IPS-20b (cell line): Measurements from ENCODE around the gene SALL3.

Experiments
- H3K27ac ChIP-seq: one replicate; pipeline ENCODE4 v1.5.1; 2013; ENCODE audit warnings: low read length
- H3K27me3 ChIP-seq: 2 replicates; pipeline ENCODE4 v1.6.1; 2013; ENCODE audit warnings: mild to moderate bottlenecking, low read length, inconsistent platforms; ENCODE audit not compliant: insufficient read depth
- H3K36me3 ChIP-seq: 2 replicates; pipeline ENCODE4 v1.6.1; 2013; ENCODE audit warnings: low read depth, mild to moderate bottlenecking, inconsistent platforms, low read length, moderate library complexity; ENCODE audit not compliant: insufficient read depth
- H3K4me1 ChIP-seq: 2 replicates; pipeline ENCODE4 v1.6.1; 2013; ENCODE audit warnings: mild to moderate bottlenecking, control low read depth, inconsistent platforms, low read length, moderate library complexity; ENCODE audit not compliant: insufficient read depth
- H3K4me3 ChIP-seq: 2 replicates; pipeline ENCODE4 v1.5.1; 2013; ENCODE audit warnings: mild to moderate bottlenecking, low read length, inconsistent platforms
- H3K9ac ChIP-seq: 2 replicates; pipeline ENCODE4 v1.6.1; 2013; ENCODE audit warnings: low read depth, mild to moderate bottlenecking, inconsistent platforms, low read length, moderate library complexity
- H3K9me3 ChIP-seq: 2 replicates; pipeline ENCODE4 v1.6.1; 2013; ENCODE audit warnings: mild to moderate bottlenecking, low read depth, low read length, inconsistent platforms; ENCODE audit not compliant: insufficient read depth

Gene SALL3

GRCh38 chr18:79018911-79019310 is 39.3 kb downstream of the SALL3 start:
- H3K9me3 ChIP-seq: peaks cover 19% of the 10 kb centered on the region
- no peaks in the 10 kb centered on the region for H3K36me3 ChIP-seq
- no peak overlapping the region for H3K27ac ChIP-seq
- H3K4me3 ChIP-seq: no peak overlapping the region
- no peak overlapping the region for H3K9ac ChIP-seq
- no peaks in the 10 kb centered on the region for H3K4me1 ChIP-seq
- no peaks in the 10 kb centered on the region for H3K27me3 ChIP-seq

- H3K36me3 ChIP-seq: no peaks in the 10 kb centered on the region
- H3K4me3 ChIP-seq: no peak overlapping the region
- H3K27ac ChIP-seq: no peak overlapping the region
- H3K9me3 ChIP-seq: peaks cover 19% of the 10 kb centered on the region
- no peaks in the 10 kb centered on the region for H3K27me3 ChIP-seq
- no peak overlapping the region for H3K9ac ChIP-seq
- H3K4me1 ChIP-seq: no peaks in the 10 kb centered on the region
Observed at GRCh38 chr18:79019881-79020280, 40.3 kb downstream of the SALL3 start.

- Histone ChIP-seq H3K27me3 (no peaks in the 10 kb centered on the region), H3K9ac (no peak overlapping the region), H3K9me3 (peaks cover 19% of the 10 kb centered on the region), H3K27ac (no peak overlapping the region), H3K4me3 (no peak overlapping the region), H3K4me1 (peaks cover 6% of the 10 kb centered on the region; the same call in 1 of the 2 replicates), H3K36me3 (no peaks in the 10 kb centered on the region)
Observed at GRCh38 chr18:79022603-79023002, 43.0 kb downstream of the SALL3 start.

- H3K9me3 ChIP-seq: peaks cover 17% of the 10 kb centered on the region
- no peak overlapping the region; the same call in 1 of the 2 replicates for H3K4me3 ChIP-seq
- no peaks in the 10 kb centered on the region for H3K27me3 ChIP-seq
- no peaks in the 10 kb centered on the region for H3K36me3 ChIP-seq
- H3K27ac ChIP-seq: no peak overlapping the region
- peaks cover 6% of the 10 kb centered on the region; the same call in 1 of the 2 replicates for H3K4me1 ChIP-seq
- no peak overlapping the region for H3K9ac ChIP-seq
Observed at GRCh38 chr18:79026491-79026890, 46.9 kb downstream of the SALL3 start.

GRCh38 chr18:79030680-79031079 is 51.1 kb downstream of the SALL3 start:
- no peak overlapping the region for H3K27ac ChIP-seq
- no peak overlapping the region for H3K4me3 ChIP-seq

GRCh38 chr18:79042276-79042675 is 62.7 kb downstream of the SALL3 start:
- H3K9ac ChIP-seq: no peak overlapping the region
- no peak overlapping the region for H3K27ac ChIP-seq
- no peaks in the 10 kb centered on the region for H3K36me3 ChIP-seq
- H3K27me3 ChIP-seq: no peaks in the 10 kb centered on the region
- H3K9me3 ChIP-seq: peaks cover 25% of the 10 kb centered on the region
- H3K4me1 ChIP-seq: no peaks in the 10 kb centered on the region
- no peak overlapping the region for H3K4me3 ChIP-seq

More at GRCh38 chr18:79030680-79031079, 51.1 kb downstream of the SALL3 start:
- peaks cover 6% of the 10 kb centered on the region; the same call in 1 of the 2 replicates for H3K4me1 ChIP-seq
- H3K9me3 ChIP-seq: peaks cover 11% of the 10 kb centered on the region; the same call in 1 of the 2 replicates
- H3K36me3 ChIP-seq: no peaks in the 10 kb centered on the region
- H3K9ac ChIP-seq: no peak overlapping the region
- no peaks in the 10 kb centered on the region for H3K27me3 ChIP-seq

- no peaks in the 10 kb centered on the region for H3K4me1 ChIP-seq
- no peak overlapping the region for H3K9ac ChIP-seq
- no peaks in the 10 kb centered on the region for H3K36me3 ChIP-seq
- no peak overlapping the region for H3K4me3 ChIP-seq
- no peaks in the 10 kb centered on the region for H3K27me3 ChIP-seq
- H3K27ac ChIP-seq: no peak overlapping the region
- peaks cover 16% of the 10 kb centered on the region for H3K9me3 ChIP-seq
Observed at GRCh38 chr18:79043288-79043687, 63.7 kb downstream of the SALL3 start.

GRCh38 chr18:79046522-79046921 is 66.9 kb downstream of the SALL3 start:
- H3K4me1 ChIP-seq: no peaks in the 10 kb centered on the region
- H3K27me3 ChIP-seq: no peaks in the 10 kb centered on the region
- no peak overlapping the region for H3K27ac ChIP-seq
- no peak overlapping the region for H3K4me3 ChIP-seq
- H3K36me3 ChIP-seq: no peaks in the 10 kb centered on the region
- H3K9ac ChIP-seq: no peak overlapping the region
- H3K9me3 ChIP-seq: no peaks in the 10 kb centered on the region

GRCh38 chr18:79047556-79048244 is 68.1 kb downstream of the SALL3 start:
- Histone ChIP-seq H3K4me1 (no peaks in the 10 kb centered on the region), H3K9ac (no peak overlapping the region), H3K9me3 (no peaks in the 10 kb centered on the region), H3K27ac (no peak overlapping the region), H3K4me3 (no peak overlapping the region), H3K27me3 (no peaks in the 10 kb centered on the region), H3K36me3 (no peaks in the 10 kb centered on the region)

- Histone ChIP-seq H3K9me3 (no peaks in the 10 kb centered on the region), H3K36me3 (no peaks in the 10 kb centered on the region), H3K27me3 (no peaks in the 10 kb centered on the region), H3K9ac (no peak overlapping the region), H3K4me3 (no peak overlapping the region), H3K27ac (no peak overlapping the region), H3K4me1 (no peaks in the 10 kb centered on the region)
Observed at GRCh38 chr18:79048245-79048632, 68.6 kb downstream of the SALL3 start.

- H3K27ac ChIP-seq: no peak overlapping the region
- H3K27me3 ChIP-seq: no peaks in the 10 kb centered on the region
- H3K9ac ChIP-seq: no peak overlapping the region
- H3K4me1 ChIP-seq: no peaks in the 10 kb centered on the region
- H3K4me3 ChIP-seq: no peak overlapping the region
- H3K9me3 ChIP-seq: no peaks in the 10 kb centered on the region
- no peaks in the 10 kb centered on the region for H3K36me3 ChIP-seq
Observed at GRCh38 chr18:79049506-79049905, 69.9 kb downstream of the SALL3 start.
